AG04450 (cell line): Measurements from ENCODE around the gene MVD. TPM values are rescaled to one million over a fixed set of nuclear protein-coding genes. Genes with fewer than 3 reads are reported as not detected.
"Not testable (repeated sequence)": the region's sequence is repeated elsewhere in the genome, so short reads cannot be mapped to it uniquely, and the experiment has no call there.

ENCODE experiments used
- CTCF ChIA-PET: fragments of 300-600, 350-600 bp; formaldehyde crosslinking; extraction: SDS; loops from one replicate; lab custom pipeline; 2022; ENCODE audit warnings: antibody characterized with exemption, inconsistent platforms; lab: Charles Lee
- POLR2A ChIA-PET: fragments of 350-600 bp; formaldehyde crosslinking; extraction: SDS; loops from one replicate; lab custom pipeline; 2021; ENCODE audit warnings: antibody characterized with exemption, inconsistent platforms; lab: Yijun Ruan, JAX
- DNase-seq: peaks from one replicate; pipeline ENCODE4 v3.0.0-alpha.2; 2011; ENCODE audit warnings: low read depth, low spot score
- H3K27ac ChIP-seq: one replicate; pipeline ENCODE4 v1.5.1; 2012; ENCODE audit warnings: low read depth, low read length, control low read depth
- H3K27me3 ChIP-seq: one replicate; pipeline ENCODE4 v1.6.0; 2012; ENCODE audit warnings: low read length; ENCODE audit not compliant: control insufficient read depth, insufficient read depth
- H3K4me3 ChIP-seq: 2 replicates; pipeline ENCODE4 v1.5.1; 2011; ENCODE audit warnings: mild to moderate bottlenecking, low read depth, low read length, control low read depth
- H3K9me3 ChIP-seq: 2 replicates; pipeline ENCODE4 v1.5.1; 2012; ENCODE audit warnings: low read length; ENCODE audit not compliant: control insufficient read depth, insufficient read depth
- polyA plus RNA-seq: library from polyadenylated mRNA; depleted of rRNA; stranded (reverse); fragments of >200 nt; gene quantifications from 2 replicates; pipeline ENCODE4 v1.2.3, GENCODE V29; 2011
- TF ChIP-seq, protein P1 (sequence below): IDR thresholded peaks from 2 replicates; pipeline ENCODE4 v1.5.1; 2011; ENCODE audit warnings: low read depth, low read length, control low read depth, inconsistent platforms

Gene MVD
- polyA plus RNA-seq, 1 experiment = 9.1 TPM

DNA sequence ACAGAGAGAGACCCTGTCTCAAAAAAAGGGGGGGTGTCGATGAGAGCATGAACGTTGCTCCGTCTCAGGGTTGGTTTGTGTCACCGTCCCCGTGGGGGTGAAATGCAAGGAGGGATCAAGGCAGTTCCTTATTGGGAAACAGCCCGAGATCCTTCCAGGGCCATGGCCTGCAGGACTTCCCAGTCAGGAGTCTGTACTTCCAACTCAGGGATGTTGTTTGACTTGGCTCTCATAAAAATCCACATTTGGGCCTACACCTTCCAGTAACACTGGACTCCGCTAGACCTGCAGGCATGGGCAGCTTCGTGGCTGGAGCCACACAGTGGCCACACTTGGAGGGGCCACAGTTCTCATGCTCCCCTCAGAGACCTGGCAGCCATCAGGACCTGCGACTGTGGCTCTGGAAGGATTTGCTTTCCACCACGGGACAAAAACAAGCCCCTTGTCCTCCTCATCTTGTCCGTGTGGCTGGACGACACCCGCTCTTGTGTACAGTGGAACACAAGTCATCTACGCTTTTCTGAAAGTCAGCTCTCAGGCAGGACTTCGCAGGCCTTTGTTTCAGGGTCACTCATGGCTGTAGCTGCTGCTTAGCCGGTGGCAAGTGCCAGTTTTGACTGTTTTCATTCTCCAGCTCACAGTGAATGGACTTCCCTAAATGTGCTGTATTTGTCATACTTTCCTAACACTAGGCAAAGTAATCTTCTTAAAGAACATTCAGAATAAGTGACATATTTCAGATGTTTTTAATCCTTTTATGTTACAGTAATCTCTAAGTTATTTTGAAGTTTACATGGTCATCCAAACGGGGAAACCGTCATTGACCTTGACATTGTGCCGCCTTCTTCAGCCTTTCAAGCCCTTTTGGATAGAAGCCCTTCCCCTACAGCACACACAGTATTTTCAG is 48.7 kb downstream of the MVD start:
- Histone ChIP-seq H3K27ac (no peak overlapping the region), H3K27me3 (no peaks in the 10 kb centered on the region), H3K4me3 (no peak overlapping the region), H3K9me3 (no peaks in the 10 kb centered on the region)
- no peak for DNase-seq
- ChIA-PET CTCF (no interaction called here), POLR2A (no interaction called here)
- TF ChIP-seq, protein P1, sequence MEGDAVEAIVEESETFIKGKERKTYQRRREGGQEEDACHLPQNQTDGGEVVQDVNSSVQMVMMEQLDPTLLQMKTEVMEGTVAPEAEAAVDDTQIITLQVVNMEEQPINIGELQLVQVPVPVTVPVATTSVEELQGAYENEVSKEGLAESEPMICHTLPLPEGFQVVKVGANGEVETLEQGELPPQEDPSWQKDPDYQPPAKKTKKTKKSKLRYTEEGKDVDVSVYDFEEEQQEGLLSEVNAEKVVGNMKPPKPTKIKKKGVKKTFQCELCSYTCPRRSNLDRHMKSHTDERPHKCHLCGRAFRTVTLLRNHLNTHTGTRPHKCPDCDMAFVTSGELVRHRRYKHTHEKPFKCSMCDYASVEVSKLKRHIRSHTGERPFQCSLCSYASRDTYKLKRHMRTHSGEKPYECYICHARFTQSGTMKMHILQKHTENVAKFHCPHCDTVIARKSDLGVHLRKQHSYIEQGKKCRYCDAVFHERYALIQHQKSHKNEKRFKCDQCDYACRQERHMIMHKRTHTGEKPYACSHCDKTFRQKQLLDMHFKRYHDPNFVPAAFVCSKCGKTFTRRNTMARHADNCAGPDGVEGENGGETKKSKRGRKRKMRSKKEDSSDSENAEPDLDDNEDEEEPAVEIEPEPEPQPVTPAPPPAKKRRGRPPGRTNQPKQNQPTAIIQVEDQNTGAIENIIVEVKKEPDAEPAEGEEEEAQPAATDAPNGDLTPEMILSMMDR = no peak

DNA sequence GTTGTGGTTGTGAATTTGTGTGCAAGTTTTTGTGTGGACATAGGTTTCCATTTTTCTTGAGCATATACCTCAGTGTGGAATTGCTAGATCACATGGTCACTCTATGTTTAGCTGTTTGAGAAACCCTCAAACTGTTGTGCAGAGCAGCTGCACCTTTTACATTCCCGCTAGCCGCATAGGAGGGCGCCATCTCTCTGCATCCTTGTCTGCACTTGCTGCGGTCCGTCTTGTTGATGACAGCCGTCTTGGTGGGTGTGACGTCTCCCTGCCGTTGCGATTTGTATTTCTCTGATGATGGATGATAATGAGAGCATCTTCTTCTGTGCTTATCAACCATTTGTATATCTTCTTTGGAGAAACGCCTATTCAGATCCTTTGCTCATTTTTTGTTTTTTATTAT is 49.6 kb downstream of the MVD start:
- no peaks in the 10 kb centered on the region for H3K27me3 ChIP-seq
- no peaks in the 10 kb centered on the region for H3K9me3 ChIP-seq
- TF ChIP-seq, protein P1 = no peak
- no peak overlapping the region for H3K4me3 ChIP-seq
- no peak overlapping the region for H3K27ac ChIP-seq
- ChIA-PET CTCF (no interaction called here), POLR2A (no interaction called here)
- DNase-seq = no peak

DNA sequence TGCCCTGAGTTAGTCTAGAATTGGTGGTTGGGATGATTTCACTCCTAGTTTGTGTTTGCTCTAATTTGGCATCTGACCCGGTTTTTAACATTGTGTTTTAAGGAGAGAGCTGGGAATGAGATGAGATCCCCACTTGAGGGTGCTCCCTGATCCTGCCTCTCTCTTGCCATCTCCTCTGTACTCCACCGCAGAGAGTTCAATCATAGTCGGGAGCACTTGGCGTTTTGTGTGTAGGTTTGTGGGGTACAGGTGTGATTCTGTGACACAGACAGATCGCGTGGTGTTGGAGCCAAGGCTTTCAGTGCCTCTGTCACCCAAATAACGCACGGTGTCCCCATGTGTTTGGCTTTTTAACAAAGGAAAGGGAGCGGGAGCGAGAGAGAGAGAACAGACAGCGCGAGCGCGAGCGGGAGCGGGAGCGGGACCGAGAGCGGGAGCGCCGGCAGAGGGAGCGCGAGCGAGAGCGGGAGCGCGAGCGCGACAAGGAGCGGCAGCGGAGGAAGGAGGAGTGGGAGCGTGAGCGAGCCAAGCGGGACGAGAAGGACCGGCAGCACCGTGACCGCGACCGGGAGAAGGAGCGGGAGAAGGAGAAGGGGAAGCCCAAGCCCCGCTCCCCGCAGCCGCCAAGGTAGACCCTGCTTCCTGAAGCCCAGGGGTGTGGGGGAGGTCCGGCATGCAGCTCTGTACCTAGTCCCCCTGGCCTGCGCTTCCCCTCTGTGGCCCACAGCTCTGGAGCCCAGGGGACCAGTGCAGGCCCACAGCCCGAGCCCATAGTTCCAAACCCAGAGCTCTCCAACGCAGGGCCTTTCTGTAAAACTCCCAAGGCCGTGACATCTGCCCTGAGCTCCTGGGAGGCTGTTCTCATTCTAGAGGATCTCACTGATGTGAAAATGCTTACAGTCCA is 51.7 kb downstream of the MVD start:
- POLR2A ChIA-PET = no interaction called here
- Histone ChIP-seq H3K9me3 (no peaks in the 10 kb centered on the region), H3K27me3 (no peaks in the 10 kb centered on the region), H3K27ac (no peak overlapping the region), H3K4me3 (no peak overlapping the region)
- CTCF ChIA-PET = no interaction called here
- TF ChIP-seq, protein P1 = no peak
- no peak for DNase-seq

DNA sequence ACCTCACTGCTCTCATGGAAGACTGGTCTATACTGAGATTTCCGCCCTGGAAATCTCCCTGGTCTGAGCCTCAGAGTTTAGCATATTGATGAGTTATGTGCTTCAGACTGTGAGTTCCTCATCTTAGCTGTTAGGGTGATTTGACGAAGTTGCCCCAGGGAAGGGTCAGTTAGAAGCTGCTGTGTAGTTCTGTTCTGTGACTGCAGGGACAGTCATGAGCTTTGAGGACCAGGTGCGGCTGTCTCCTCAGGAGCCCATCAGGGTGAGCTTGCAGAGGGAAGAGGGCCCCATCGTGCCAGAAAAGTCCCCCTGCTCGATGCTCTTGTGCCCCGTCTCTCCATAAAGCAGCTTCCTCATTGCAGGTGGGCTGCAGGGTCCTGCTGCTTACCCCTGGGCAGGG is 52.8 kb downstream of the MVD start:
- Histone ChIP-seq H3K9me3 (no peaks in the 10 kb centered on the region), H3K4me3 (no peak overlapping the region), H3K27me3 (no peaks in the 10 kb centered on the region), H3K27ac (no peak overlapping the region)
- TF ChIP-seq, protein P1 = peak; percentile 24
- CTCF ChIA-PET = no interaction called here
- POLR2A ChIA-PET = no interaction called here
- DNase-seq = no peak

DNA sequence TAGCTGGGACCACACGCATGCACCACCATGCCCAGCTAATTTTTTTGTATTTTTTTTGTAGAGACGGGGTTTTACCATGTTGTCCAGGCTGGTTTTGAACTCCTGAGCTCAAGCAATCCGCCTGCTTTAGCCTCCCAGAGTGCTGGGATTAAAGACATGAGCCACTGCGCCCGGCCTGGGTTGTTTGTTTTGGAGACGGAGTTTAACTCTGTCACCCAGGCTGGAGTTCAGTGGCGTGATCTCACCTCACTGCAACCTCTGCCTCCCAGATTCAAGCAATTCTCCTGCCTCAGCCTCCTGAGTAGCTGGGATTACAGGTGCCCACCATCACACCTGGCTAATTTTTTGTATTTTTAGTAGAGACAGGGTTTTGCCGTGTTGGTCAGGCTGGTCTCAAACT is 53.5 kb downstream of the MVD start:
- H3K27ac ChIP-seq, POLR2A ChIA-PET, H3K9me3 ChIP-seq, H3K4me3 ChIP-seq, DNase-seq, CTCF ChIA-PET, H3K27me3 ChIP-seq: not testable (repeated sequence)
